ENCODE results near the gene TSFM.

The TSFM gene

GRCh38 chr12:57782608-57783465 lies at the start of gene TSFM:
TSS of gene TSFM (plus strand) at chr12:57782787. CDS start at chr12:57782802, 15 bp downstream.
- peak; percentile 99 for DNase-seq (ENCODE audit: low read depth)
- Histone ChIP-seq H3K9ac (ENCODE audit: low read length) (peak within 1 kb of the TSS; percentile 97), H3K27me3 (replicated peaks; ENCODE audit: control insufficient read depth, insufficient read depth, low read length) (no peaks in the 10 kb centered on the region), H3K4me1 (ENCODE audit: control insufficient read depth, insufficient read depth, low read length) (peaks cover 9% of the 10 kb centered on the region), H3K4me3 (ENCODE audit: low read length) (peak within 1 kb of the TSS; percentile 99), H3K36me3 (ENCODE audit: control insufficient read depth, insufficient read depth, low read length, severe bottlenecking) (peaks cover 33% of the 10 kb centered on the region), H3K9me3 (ENCODE audit: control insufficient read depth, low read length) (no peaks in the 10 kb centered on the region)

DNA sequence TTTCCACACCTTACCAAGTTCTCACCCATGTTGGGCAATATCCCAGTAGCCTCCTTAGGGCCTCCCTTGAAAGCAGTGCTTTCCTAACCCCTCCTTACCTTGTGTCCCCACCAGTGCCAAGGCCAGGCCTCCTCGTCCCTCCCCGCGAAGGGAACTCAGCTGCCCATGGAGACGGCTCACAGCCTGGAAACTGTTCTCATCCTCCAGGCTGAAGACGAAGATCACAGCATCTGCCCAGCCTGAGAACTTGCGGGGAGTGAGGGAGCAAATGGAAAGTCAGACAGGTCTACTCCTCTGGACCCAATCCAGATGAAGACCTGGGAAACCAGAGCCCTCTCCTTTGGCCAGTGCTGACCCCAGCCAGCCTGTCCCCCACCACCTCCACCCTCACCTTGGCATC lies 48.7 kb upstream of the TSFM start:
- Histone ChIP-seq H3K36me3 (ENCODE audit: control insufficient read depth, insufficient read depth, low read length, severe bottlenecking) (no peaks in the 10 kb centered on the region), H3K4me3 (ENCODE audit: low read length) (no peak overlapping the region), H3K9me3 (ENCODE audit: control insufficient read depth, low read length) (no peaks in the 10 kb centered on the region), H3K9ac (ENCODE audit: low read length) (no peak overlapping the region), H3K27me3 (replicated peaks; ENCODE audit: control insufficient read depth, insufficient read depth, low read length) (peaks cover 53% of the 10 kb centered on the region), H3K4me1 (ENCODE audit: control insufficient read depth, insufficient read depth, low read length) (no peaks in the 10 kb centered on the region)
- no peak for DNase-seq (ENCODE audit: low read depth)

- Histone ChIP-seq H3K36me3 (ENCODE audit: control insufficient read depth, insufficient read depth, low read length, severe bottlenecking) (no peaks in the 10 kb centered on the region), H3K27me3 (replicated peaks; ENCODE audit: control insufficient read depth, insufficient read depth, low read length) (peaks cover 60% of the 10 kb centered on the region), H3K4me3 (ENCODE audit: low read length) (no peak overlapping the region), H3K9ac (ENCODE audit: low read length) (no peak overlapping the region), H3K9me3 (ENCODE audit: control insufficient read depth, low read length) (no peaks in the 10 kb centered on the region), H3K4me1 (ENCODE audit: control insufficient read depth, insufficient read depth, low read length) (no peaks in the 10 kb centered on the region)
- DNase-seq (ENCODE audit: low read depth) = no peak
These were observed 48.0 kb upstream of the TSFM start for GRCh38 chr12:57734591-57734990.

- H3K4me3 ChIP-seq (ENCODE audit: low read length) = no peak overlapping the region
- H3K36me3 ChIP-seq (ENCODE audit: control insufficient read depth, insufficient read depth, low read length, severe bottlenecking) = no peaks in the 10 kb centered on the region
- DNase-seq (ENCODE audit: low read depth) = no peak
These were observed 47.3 kb upstream of the TSFM start for GRCh38 chr12:57735198-57735855.

GRCh38 chr12:57735952-57736740 lies 46.4 kb upstream of the TSFM start:
- DNase-seq (ENCODE audit: low read depth) = peak; percentile 62
- H3K9me3 ChIP-seq (ENCODE audit: control insufficient read depth, low read length) = no peaks in the 10 kb centered on the region
- no peaks in the 10 kb centered on the region for H3K4me1 ChIP-seq (ENCODE audit: control insufficient read depth, insufficient read depth, low read length)
- no peak overlapping the region for H3K4me3 ChIP-seq (ENCODE audit: low read length)
- H3K27me3 ChIP-seq (replicated peaks; ENCODE audit: control insufficient read depth, insufficient read depth, low read length) = peaks cover 66% of the 10 kb centered on the region
- no peak overlapping the region for H3K9ac ChIP-seq (ENCODE audit: low read length)
- H3K36me3 ChIP-seq (ENCODE audit: control insufficient read depth, insufficient read depth, low read length, severe bottlenecking) = no peaks in the 10 kb centered on the region

More at GRCh38 chr12:57735198-57735855, 47.3 kb upstream of the TSFM start:
- Histone ChIP-seq H3K9ac (ENCODE audit: low read length) (no peak overlapping the region), H3K9me3 (ENCODE audit: control insufficient read depth, low read length) (no peaks in the 10 kb centered on the region), H3K27me3 (replicated peaks; ENCODE audit: control insufficient read depth, insufficient read depth, low read length) (peaks cover 66% of the 10 kb centered on the region), H3K4me1 (ENCODE audit: control insufficient read depth, insufficient read depth, low read length) (no peaks in the 10 kb centered on the region)

DNA sequence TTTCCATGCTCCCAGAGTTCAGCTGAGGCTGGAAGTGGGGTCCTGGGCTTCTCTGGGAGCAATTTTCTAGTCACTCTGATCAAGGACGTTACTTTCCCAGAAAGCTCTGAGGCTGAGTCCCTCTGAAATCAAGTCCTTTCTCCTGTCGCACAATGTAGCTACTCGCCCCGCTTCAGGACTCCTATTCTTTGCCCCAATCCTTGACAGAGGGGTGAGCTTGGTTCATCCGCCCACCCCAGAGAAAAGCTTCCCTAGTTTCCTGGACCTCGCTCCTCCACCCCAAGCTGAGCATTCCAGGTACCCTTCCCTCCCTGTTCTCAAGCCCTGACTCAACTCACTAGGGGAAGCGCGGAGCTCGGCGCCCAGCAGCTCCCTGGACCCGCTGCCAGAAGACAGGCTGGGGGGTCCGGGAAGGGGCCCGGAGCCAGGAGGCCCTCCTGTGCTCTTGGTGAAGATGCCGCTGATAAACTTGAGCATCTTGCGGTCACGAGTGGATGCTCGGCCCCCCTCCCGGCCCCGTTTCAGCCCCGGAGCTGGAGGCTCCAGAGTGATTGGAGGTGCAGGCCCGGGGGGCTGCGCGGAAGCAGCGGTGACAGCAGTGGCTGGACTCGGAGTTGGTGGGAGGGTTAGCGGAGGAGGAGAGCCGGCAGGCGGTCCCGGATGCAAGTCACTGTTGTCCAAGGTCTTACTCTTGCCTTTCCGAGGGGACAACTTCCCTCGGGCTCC lies 45.7 kb upstream of the TSFM start:
- H3K4me3 ChIP-seq (ENCODE audit: low read length) = no peak overlapping the region
- no peaks in the 10 kb centered on the region for H3K36me3 ChIP-seq (ENCODE audit: control insufficient read depth, insufficient read depth, low read length, severe bottlenecking)
- H3K9ac ChIP-seq (ENCODE audit: low read length) = no peak overlapping the region
- no peaks in the 10 kb centered on the region for H3K9me3 ChIP-seq (ENCODE audit: control insufficient read depth, low read length)
- H3K27me3 ChIP-seq (replicated peaks; ENCODE audit: control insufficient read depth, insufficient read depth, low read length) = peaks cover 65% of the 10 kb centered on the region
- no peaks in the 10 kb centered on the region for H3K4me1 ChIP-seq (ENCODE audit: control insufficient read depth, insufficient read depth, low read length)
- no peak for DNase-seq (ENCODE audit: low read depth)

- Histone ChIP-seq H3K4me3 (ENCODE audit: low read length) (no peak overlapping the region), H3K9me3 (ENCODE audit: control insufficient read depth, low read length) (no peaks in the 10 kb centered on the region), H3K27me3 (replicated peaks; ENCODE audit: control insufficient read depth, insufficient read depth, low read length) (peaks cover 61% of the 10 kb centered on the region), H3K4me1 (ENCODE audit: control insufficient read depth, insufficient read depth, low read length) (no peaks in the 10 kb centered on the region), H3K9ac (ENCODE audit: low read length) (no peak overlapping the region), H3K36me3 (ENCODE audit: control insufficient read depth, insufficient read depth, low read length, severe bottlenecking) (no peaks in the 10 kb centered on the region)
- DNase-seq (ENCODE audit: low read depth) = peak; percentile 72
These were observed 44.8 kb upstream of the TSFM start for GRCh38 chr12:57737467-57738460.

- Histone ChIP-seq H3K36me3 (ENCODE audit: control insufficient read depth, insufficient read depth, low read length, severe bottlenecking) (no peaks in the 10 kb centered on the region), H3K9me3 (ENCODE audit: control insufficient read depth, low read length) (no peaks in the 10 kb centered on the region), H3K9ac (ENCODE audit: low read length) (no peak within 1 kb of the TSS), H3K27me3 (replicated peaks; ENCODE audit: control insufficient read depth, insufficient read depth, low read length) (peaks cover 61% of the 10 kb centered on the region), H3K4me1 (ENCODE audit: control insufficient read depth, insufficient read depth, low read length) (peaks cover 1% of the 10 kb centered on the region), H3K4me3 (ENCODE audit: low read length) (no peak within 1 kb of the TSS)
- no peak for DNase-seq (ENCODE audit: low read depth)
These were observed 43.8 kb upstream of the TSFM start, which contains the start of gene AGAP2 for GRCh38 chr12:57738661-57739237. TSS of gene AGAP2 (minus strand) at chr12:57738742. CDS start at chr12:57738246, 496 bp downstream.

DNA sequence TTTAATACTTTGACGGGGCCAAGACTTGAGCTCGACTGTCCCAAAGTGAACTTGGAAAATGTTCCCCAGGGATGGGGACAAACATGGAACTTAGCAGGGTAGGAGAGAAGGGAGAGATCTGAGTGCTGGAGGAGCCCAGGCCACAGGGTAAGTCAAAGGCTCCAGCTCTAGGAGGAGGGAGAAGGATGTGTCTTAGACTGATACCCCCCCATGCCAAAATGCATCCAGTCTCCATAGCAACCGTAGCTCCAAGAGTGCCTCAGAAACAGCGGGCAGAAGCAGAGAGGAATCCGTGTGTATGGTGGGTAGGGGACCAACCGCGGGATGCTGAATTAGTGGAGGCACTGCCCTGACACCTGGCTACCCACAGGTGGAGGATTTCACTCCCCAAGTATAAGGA lies 43.2 kb upstream of the TSFM start:
- no peak overlapping the region for H3K4me3 ChIP-seq (ENCODE audit: low read length)
- H3K9ac ChIP-seq (ENCODE audit: low read length) = no peak overlapping the region
- H3K9me3 ChIP-seq (ENCODE audit: control insufficient read depth, low read length) = no peaks in the 10 kb centered on the region
- H3K36me3 ChIP-seq (ENCODE audit: control insufficient read depth, insufficient read depth, low read length, severe bottlenecking) = no peaks in the 10 kb centered on the region
- peaks cover 6% of the 10 kb centered on the region for H3K4me1 ChIP-seq (ENCODE audit: control insufficient read depth, insufficient read depth, low read length)
- peaks cover 55% of the 10 kb centered on the region for H3K27me3 ChIP-seq (replicated peaks; ENCODE audit: control insufficient read depth, insufficient read depth, low read length)
- no peak for DNase-seq (ENCODE audit: low read depth)

All from adipocyte (in vitro differentiated cells).